ENCODE measurements around the gene PDE11A.
"Not testable (repeated sequence)": the region's sequence is repeated elsewhere in the genome, so short reads cannot be mapped to it uniquely, and the experiment has no call there.

The PDE11A gene

GRCh38 chr2:178074123-178075005, 1.8 kb upstream of the PDE11A start:
- DNase-seq (ENCODE audit: low read depth, low spot score), result no peak

GRCh38 chr2:178072000-178072382, 586 bp downstream of the PDE11A start:
- DNase-seq (ENCODE audit: low read depth, low spot score), result no peak

GRCh38 chr2:178070824-178071223, 1.8 kb downstream of the PDE11A start:
- DNase-seq (ENCODE audit: low read depth, low spot score), result no peak

- DNase-seq (ENCODE audit: low read depth, low spot score), result no peak
Observed at GRCh38 chr2:178069551-178069950, 3.0 kb downstream of the PDE11A start.

- DNase-seq (ENCODE audit: low read depth, low spot score), result no peak
Observed at GRCh38 chr2:178068823-178069454, 3.6 kb downstream of the PDE11A start.

- no peak for DNase-seq (ENCODE audit: low read depth, low spot score)
Observed at GRCh38 chr2:178066890-178067669, 5.5 kb downstream of the PDE11A start.

- DNase-seq (ENCODE audit: low read depth, low spot score), result no peak
Observed at GRCh38 chr2:178066324-178066723, 6.3 kb downstream of the PDE11A start.

GRCh38 chr2:178059681-178060080, 12.9 kb downstream of the PDE11A start:
- no peak for DNase-seq (ENCODE audit: low read depth, low spot score)

- DNase-seq (ENCODE audit: low read depth, low spot score), result no peak
Observed at GRCh38 chr2:178059111-178059510, 13.5 kb downstream of the PDE11A start.

GRCh38 chr2:178057179-178057680, 15.3 kb downstream of the PDE11A start:
- no peak for DNase-seq (ENCODE audit: low read depth, low spot score)

- no peak for DNase-seq (ENCODE audit: low read depth, low spot score)
Observed at GRCh38 chr2:178056345-178056744, 16.2 kb downstream of the PDE11A start.

- not testable (repeated sequence) for DNase-seq (ENCODE audit: low read depth, low spot score)
Observed at GRCh38 chr2:178051257-178051656, 21.3 kb downstream of the PDE11A start.

- no peak for DNase-seq (ENCODE audit: low read depth, low spot score)
Observed at GRCh38 chr2:178047391-178047790, 25.2 kb downstream of the PDE11A start.

GRCh38 chr2:178044836-178045235, 27.7 kb downstream of the PDE11A start:
- no peak for DNase-seq (ENCODE audit: low read depth, low spot score)

- DNase-seq (ENCODE audit: low read depth, low spot score), result no peak
Observed at GRCh38 chr2:178043266-178043665, 29.3 kb downstream of the PDE11A start.

- DNase-seq (ENCODE audit: low read depth, low spot score), result not testable (repeated sequence)
Observed at GRCh38 chr2:178033583-178033982, 39.0 kb downstream of the PDE11A start.

GRCh38 chr2:178029342-178029741, 43.2 kb downstream of the PDE11A start:
- DNase-seq (ENCODE audit: low read depth, low spot score), result no peak

GRCh38 chr2:178025551-178026185, 46.9 kb downstream of the PDE11A start:
- DNase-seq (ENCODE audit: low read depth, low spot score), result no peak

GRCh38 chr2:178018141-178018540, 54.4 kb downstream of the PDE11A start:
- DNase-seq (ENCODE audit: low read depth, low spot score), result no peak

GRCh38 chr2:178016612-178017011, 56.0 kb downstream of the PDE11A start:
- DNase-seq (ENCODE audit: low read depth, low spot score), result no peak

GRCh38 chr2:178012639-178013038, 59.9 kb downstream of the PDE11A start:
- no peak for DNase-seq (ENCODE audit: low read depth, low spot score)

- no peak for DNase-seq (ENCODE audit: low read depth, low spot score)
Observed at GRCh38 chr2:178009813-178010212, 62.8 kb downstream of the PDE11A start.

Measured in iPS DF 19.7 (cell line).